Stomach (tissue), 4 donors: ENCODE data around the gene CABP2.

Experiments used
- CTCF ChIP-seq, 7 experiments: fragments of 450-650 bp in 4 of 7; fragments of 200-600 bp in 3 of 7; sonication (generic) in 3 of 7; IDR thresholded peaks; one replicate each; pipeline ENCODE4 v1.5.1; 2016 to 2019; ENCODE audit warnings: antibody characterized with exemption in 7 of 7, control low read depth in 2 of 7, mild to moderate bottlenecking in 1 of 7
- EP300 ChIP-seq: sonication (generic); formaldehyde crosslinking; IDR thresholded peaks from one replicate; pipeline ENCODE4 v1.6.1; 2017; ENCODE audit warnings: antibody characterized with exemption
- POLR2A ChIP-seq, 4 donors: fragments of 450-650 bp; IDR thresholded peaks; one replicate each; pipeline ENCODE4 v1.6.1; 2016; ENCODE audit warnings: antibody characterized with exemption in 4 of 4, control low read depth in 2 of 4, mild to moderate bottlenecking in 1 of 4, moderate library complexity in 1 of 4
- POLR2AphosphoS5 ChIP-seq, 3 donors: sonication (generic); formaldehyde crosslinking; IDR thresholded peaks; one replicate each; pipeline ENCODE4 v1.6.1; 2016; ENCODE audit warnings: antibody characterized with exemption in 3 of 3

GRCh38 chr11:67482827-67483798 is 40.1 kb downstream of the CABP2 start, which contains the start of gene AIP:
- TF ChIP-seq POLR2A (IDR thresholded peaks at IDR 0.05) (no peak), CTCF (IDR thresholded peaks at IDR 0.05) (peak in 3 of 7 experiments; percentile 22 to 41 (median 24)), POLR2AphosphoS5 (IDR thresholded peaks at IDR 0.05) (peak; percentile 30 to 96 (median 63)), EP300 (no peak)
